ENCODE results near the gene TIGD6. TPM values are rescaled to one million over a fixed set of nuclear protein-coding genes. Genes with fewer than 3 reads are reported as not detected.

The TIGD6 gene
- total RNA-seq, 1 experiment from 2014 or later: 2.1 TPM

- intact Hi-C loops (cut with micrococcal nuclease): no loop called here
- no peak overlapping the region for H3K27ac ChIP-seq (ENCODE audit: low read depth, low read length)
- H3K9me2 ChIP-seq (ENCODE audit: insufficient read depth): no peaks in the 10 kb centered on the region
- CTCF ChIA-PET: no interaction called here
- no peak for ATAC-seq
- H3K4me2 ChIP-seq (ENCODE audit: low read length): no peak overlapping the region
- H2AFZ ChIP-seq (ENCODE audit: low read depth, low read length, poor library complexity, severe bottlenecking): no peak overlapping the region
- POLR2A ChIA-PET: no interaction called here
- peaks cover 0 to 18% of the 10 kb centered on the region in 2 experiments; a peak in 1 of 4 replicates for H3K9me3 ChIP-seq (ENCODE audit: control insufficient read depth in 1 of 2, insufficient read depth in 1 of 2, low read depth in 1 of 2, low read length in 2 of 2)
- H3K4me1 ChIP-seq (ENCODE audit: control insufficient read depth in 1 of 2, insufficient read depth in 2 of 2, low read length in 2 of 2): peaks cover 4 to 33% of the 10 kb centered on the region in 2 experiments; a peak in 3 of 4 replicates
- no peak overlapping the region for H3K4me3 ChIP-seq (replicated peaks in 1 of 2; ENCODE audit: low read depth in 1 of 2, low read length in 2 of 2)
- no peaks in the 10 kb centered on the region for H3K27me3 ChIP-seq (ENCODE audit: insufficient read depth, low read length)
- BruUV-seq (replicated peaks): no TSS peak
- RAD21 ChIA-PET (ENCODE audit: low non-redundant PET in 1 of 2, low total read pairs in 2 of 2, uncharacterized antibody in 2 of 2, unreplicated experiment in 2 of 2): no interaction called here
- H4K20me1 ChIP-seq (ENCODE audit: insufficient read depth): no peaks in the 10 kb centered on the region
- H3K9ac ChIP-seq (ENCODE audit: low read length): no peak overlapping the region
- no peak for TF ChIP-seq SIN3A (IDR thresholded peaks at IDR 0.05; ENCODE audit: low read depth)
- no peak for TF ChIP-seq CEBPB (IDR thresholded peaks at IDR 0.05; ENCODE audit: low read depth)
- no peak for TF ChIP-seq RAD21 (IDR thresholded peaks at IDR 0.05; ENCODE audit: low read depth)
- TF ChIP-seq JUND (IDR thresholded peaks at IDR 0.05): no peak
- TF ChIP-seq REST (IDR thresholded peaks at IDR 0.05; ENCODE audit: low read depth): no peak
- TF ChIP-seq, protein P1, sequence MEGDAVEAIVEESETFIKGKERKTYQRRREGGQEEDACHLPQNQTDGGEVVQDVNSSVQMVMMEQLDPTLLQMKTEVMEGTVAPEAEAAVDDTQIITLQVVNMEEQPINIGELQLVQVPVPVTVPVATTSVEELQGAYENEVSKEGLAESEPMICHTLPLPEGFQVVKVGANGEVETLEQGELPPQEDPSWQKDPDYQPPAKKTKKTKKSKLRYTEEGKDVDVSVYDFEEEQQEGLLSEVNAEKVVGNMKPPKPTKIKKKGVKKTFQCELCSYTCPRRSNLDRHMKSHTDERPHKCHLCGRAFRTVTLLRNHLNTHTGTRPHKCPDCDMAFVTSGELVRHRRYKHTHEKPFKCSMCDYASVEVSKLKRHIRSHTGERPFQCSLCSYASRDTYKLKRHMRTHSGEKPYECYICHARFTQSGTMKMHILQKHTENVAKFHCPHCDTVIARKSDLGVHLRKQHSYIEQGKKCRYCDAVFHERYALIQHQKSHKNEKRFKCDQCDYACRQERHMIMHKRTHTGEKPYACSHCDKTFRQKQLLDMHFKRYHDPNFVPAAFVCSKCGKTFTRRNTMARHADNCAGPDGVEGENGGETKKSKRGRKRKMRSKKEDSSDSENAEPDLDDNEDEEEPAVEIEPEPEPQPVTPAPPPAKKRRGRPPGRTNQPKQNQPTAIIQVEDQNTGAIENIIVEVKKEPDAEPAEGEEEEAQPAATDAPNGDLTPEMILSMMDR (IDR thresholded peaks at IDR 0.05 in 2 of 3, conservative IDR thresholded peaks at IDR 0.05 in 1 of 3; ENCODE audit: borderline replicate concordance in 1 of 3, insufficient read depth in 1 of 3, low read depth in 2 of 3, low read length in 2 of 3): no peak
- TF ChIP-seq ZNF274 (IDR thresholded peaks at IDR 0.05; ENCODE audit: low read depth, low read length): no peak
- TF ChIP-seq FOSL1 (IDR thresholded peaks at IDR 0.05; ENCODE audit: low read depth): no peak
- no peak for TF ChIP-seq ELF1 (IDR thresholded peaks at IDR 0.05; ENCODE audit: borderline replicate concordance, low read depth)
- no peak for TF ChIP-seq ZBTB33 (IDR thresholded peaks at IDR 0.05; ENCODE audit: extremely low read depth, insufficient replicate concordance, low read length)
- TF ChIP-seq CBX3 (IDR thresholded peaks at IDR 0.05; ENCODE audit: low read depth): no peak
- no peak for TF ChIP-seq TCF7L2 (IDR thresholded peaks at IDR 0.05; ENCODE audit: borderline replicate concordance, extremely low read depth, insufficient read depth, insufficient read length)
- no peak for TF ChIP-seq ATF3 (IDR thresholded peaks at IDR 0.05)
- TF ChIP-seq SRF (IDR thresholded peaks at IDR 0.05; ENCODE audit: low read depth): no peak
- no peak for TF ChIP-seq ZFX (IDR thresholded peaks at IDR 0.05)
- no peak for TF ChIP-seq YY1 (IDR thresholded peaks at IDR 0.05; ENCODE audit: extremely low read depth, insufficient replicate concordance, low read depth, low read length)
- no peak for TF ChIP-seq EZH2 (IDR thresholded peaks at IDR 0.05)
- no peak for TF ChIP-seq EZH2phosphoT487 (IDR thresholded peaks at IDR 0.05; ENCODE audit: borderline replicate concordance)
- TF ChIP-seq POLR2A (IDR thresholded peaks at IDR 0.05; ENCODE audit: borderline replicate concordance, extremely low read depth, insufficient read depth, insufficient read length): no peak
- peaks cover 90% of the 10 kb centered on the region for H3K79me2 ChIP-seq (ENCODE audit: insufficient read depth, low read length)
- DNase-seq (ENCODE audit: low read depth, low spot score): no peak
- peaks cover 52 to 92% of the 10 kb centered on the region in 2 experiments for H3K36me3 ChIP-seq (ENCODE audit: control insufficient read depth in 1 of 2, insufficient read depth in 2 of 2, low read length in 2 of 2)
Observed at GRCh38 chr5:150014456-150014855, 14.0 kb upstream of the TIGD6 start.

All from HCT116 (cell line).